K562 (cell line): Measurements from ENCODE around the gene DDX54. TPM values are rescaled to one million over a fixed set of nuclear protein-coding genes. Genes with fewer than 3 reads are reported as not detected.

Experiments used
- NFIC ChIP-seq: fragments of 450-650 bp; IDR thresholded peaks from 2 replicates; pipeline ENCODE4 v1.6.1; 2017; ENCODE audit warnings: mild to moderate bottlenecking, inconsistent platforms
- PPARD ChIP-seq: fragments of 250-450 bp; sonication (Bioruptor Pico); IDR thresholded peaks from 2 replicates; pipeline ENCODE4 v1.8.0; 2022; ENCODE audit warnings: inconsistent platforms, mild to moderate bottlenecking, moderate library complexity
- ZC3H11A ChIP-seq: IDR thresholded peaks from 2 replicates; pipeline ENCODE4 v1.6.1; 2012; ENCODE audit warnings: low read depth, low read length, improper control_type of control experiment
- ZNF57 ChIP-seq: fragments of 450-650 bp; formaldehyde crosslinking; IDR thresholded peaks from 2 replicates; pipeline ENCODE4 v1.4.0; 2020; ENCODE audit warnings: mild to moderate bottlenecking, moderate library complexity
- polyA plus RNA-seq, 8 experiments: library from polyadenylated mRNA; depleted of rRNA in 4 of 8; stranded (reverse) in 5 of 8; unstranded in 3 of 8; fragments of >200 nt; fragmentation: Nextera tagmentation in 2 of 8; fragmentation: Illumina TruSeq in 1 of 8; extraction: Ambion mirVana in 2 of 8; extraction: Trizol in 1 of 8; gene quantifications; 2 replicates each; pipeline versions ENCODE4 v1.2.1 to v1.2.3, GENCODE V29; 2011 to 2014; ENCODE audit warnings: inconsistent platforms in 1 of 8, missing spikeins in 1 of 8
- total RNA-seq, 7 experiments: library from RNA; depleted of rRNA in 6 of 7; stranded (reverse); fragments of >200 nt in 6 of 7; fragmentation: Illumina TruSeq in 2 of 7; extraction: Trizol in 2 of 7; gene quantifications; 2 replicates each; pipeline versions ENCODE4 v1.2.1 to v1.2.3, GENCODE V29; 2011 to 2021; ENCODE audit warnings: low replicate concordance in 1 of 7
- TF ChIP-seq, protein P1 (sequence below): sonication (generic); formaldehyde crosslinking; IDR thresholded peaks from 2 replicates; pipeline ENCODE4 v1.8.0; 2022; ENCODE audit warnings: mild to moderate bottlenecking, missing genetic modification reagents, borderline replicate concordance
- TF ChIP-seq, protein P2 (sequence below): IDR thresholded peaks from 2 replicates; pipeline ENCODE4 v1.6.1; 2016; ENCODE audit warnings: missing genetic modification characterization, missing compliant biosample characterization

The DDX54 gene
- total and polyA plus RNA-seq, 9 of the 15 experiments (the other 6 are each of a cell fraction or from before 2014, with no cell fraction given), result 1.4 to 135 (median 51.4) TPM

DNA sequence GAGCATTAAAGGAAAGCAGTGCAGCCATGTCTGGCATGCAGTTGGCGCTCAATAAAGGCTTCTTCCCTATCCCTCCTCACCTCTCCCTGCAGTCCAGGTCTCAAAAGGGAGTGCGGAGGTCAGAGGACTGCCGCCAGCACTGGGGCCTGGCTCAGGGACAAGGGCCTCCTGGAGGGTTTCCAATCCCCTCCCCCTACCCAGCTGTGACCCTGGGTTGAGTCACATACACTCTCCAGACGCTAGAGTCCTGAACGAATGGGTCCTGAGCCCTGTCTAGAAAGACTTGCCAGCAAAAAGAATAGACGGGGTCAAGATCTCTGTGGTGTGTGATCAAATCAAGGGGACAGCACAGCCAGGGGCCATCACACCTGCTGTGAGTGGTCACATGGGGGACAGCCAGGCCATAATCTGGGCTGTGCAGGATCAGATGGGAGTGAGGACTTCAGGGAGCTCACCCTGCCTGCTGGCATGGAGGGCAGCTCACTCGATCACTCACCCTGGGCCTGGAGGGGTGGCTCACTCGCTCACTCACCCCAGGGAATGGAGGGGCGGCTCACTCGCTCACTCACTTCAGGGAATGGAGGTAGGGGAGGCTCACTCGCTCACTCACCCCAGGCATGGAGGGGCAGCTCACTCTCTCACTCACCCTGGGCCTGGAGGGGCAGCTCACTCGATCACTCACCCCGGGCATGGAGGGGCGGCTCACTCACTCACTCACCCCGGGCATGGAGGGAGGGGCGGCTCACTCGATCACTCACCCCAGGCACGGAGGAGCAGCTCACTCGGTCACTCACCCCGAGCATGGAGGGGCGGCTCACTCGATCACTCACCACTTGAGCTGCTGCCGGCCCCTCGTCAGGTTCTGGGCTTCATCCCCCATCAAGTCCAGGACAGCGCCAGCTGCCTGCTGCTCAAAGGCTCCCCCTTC lies 22.9 kb downstream of the DDX54 start (continued):
- TF ChIP-seq, protein P1, sequence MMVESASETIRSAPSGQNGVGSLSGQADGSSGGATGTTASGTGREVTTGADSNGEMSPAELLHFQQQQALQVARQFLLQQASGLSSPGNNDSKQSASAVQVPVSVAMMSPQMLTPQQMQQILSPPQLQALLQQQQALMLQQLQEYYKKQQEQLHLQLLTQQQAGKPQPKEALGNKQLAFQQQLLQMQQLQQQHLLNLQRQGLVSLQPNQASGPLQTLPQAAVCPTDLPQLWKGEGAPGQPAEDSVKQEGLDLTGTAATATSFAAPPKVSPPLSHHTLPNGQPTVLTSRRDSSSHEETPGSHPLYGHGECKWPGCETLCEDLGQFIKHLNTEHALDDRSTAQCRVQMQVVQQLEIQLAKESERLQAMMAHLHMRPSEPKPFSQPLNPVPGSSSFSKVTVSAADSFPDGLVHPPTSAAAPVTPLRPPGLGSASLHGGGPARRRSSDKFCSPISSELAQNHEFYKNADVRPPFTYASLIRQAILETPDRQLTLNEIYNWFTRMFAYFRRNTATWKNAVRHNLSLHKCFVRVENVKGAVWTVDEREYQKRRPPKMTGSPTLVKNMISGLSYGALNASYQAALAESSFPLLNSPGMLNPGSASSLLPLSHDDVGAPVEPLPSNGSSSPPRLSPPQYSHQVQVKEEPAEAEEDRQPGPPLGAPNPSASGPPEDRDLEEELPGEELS, result 0 out of 2 replicates have a peak, but pooled peaks have one; percentile 28
- TF ChIP-seq NFIC (peak; percentile 67), ZNF57 (CRISPR knock-in tag) (no peak), PPARD (CRISPR knock-in tag) (no peak), ZC3H11A (no peak)
- TF ChIP-seq, protein P2, sequence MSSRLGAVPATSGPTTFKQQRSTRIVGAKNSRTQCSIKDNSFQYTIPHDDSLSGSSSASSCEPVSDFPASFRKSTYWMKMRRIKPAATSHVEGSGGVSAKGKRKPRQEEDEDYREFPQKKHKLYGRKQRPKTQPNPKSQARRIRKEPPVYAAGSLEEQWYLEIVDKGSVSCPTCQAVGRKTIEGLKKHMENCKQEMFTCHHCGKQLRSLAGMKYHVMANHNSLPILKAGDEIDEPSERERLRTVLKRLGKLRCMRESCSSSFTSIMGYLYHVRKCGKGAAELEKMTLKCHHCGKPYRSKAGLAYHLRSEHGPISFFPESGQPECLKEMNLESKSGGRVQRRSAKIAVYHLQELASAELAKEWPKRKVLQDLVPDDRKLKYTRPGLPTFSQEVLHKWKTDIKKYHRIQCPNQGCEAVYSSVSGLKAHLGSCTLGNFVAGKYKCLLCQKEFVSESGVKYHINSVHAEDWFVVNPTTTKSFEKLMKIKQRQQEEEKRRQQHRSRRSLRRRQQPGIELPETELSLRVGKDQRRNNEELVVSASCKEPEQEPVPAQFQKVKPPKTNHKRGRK, result no peak
